ENCODE data around the gene WNT3.

GRCh38 chr17:46819906-46820351 is 1.4 kb upstream of the WNT3 start:
- TF ChIP-seq PBX3 (IDR thresholded peaks at IDR 0.05) (no peak), KDM1A (IDR thresholded peaks at IDR 0.05; ENCODE audit: low read depth) (no peak)

Measured in A549 (cell line).